AG10803 (cell line): ENCODE results near the gene FOXO1.

Source experiments
- DNase-seq: peaks from one replicate; pipeline ENCODE4 v3.0.0; 2010; ENCODE audit warnings: low read depth
- H3K4me3 ChIP-seq: 2 replicates; pipeline ENCODE4 v1.5.1; 2011; ENCODE audit warnings: mild to moderate bottlenecking, low read length, control low read depth
- TF ChIP-seq, protein P1 (sequence below): conservative IDR thresholded peaks from 2 replicates; pipeline ENCODE4 v1.5.1; 2011; ENCODE audit warnings: mild to moderate bottlenecking, low read length, control low read depth, inconsistent platforms

FOXO1 gene

DNA sequence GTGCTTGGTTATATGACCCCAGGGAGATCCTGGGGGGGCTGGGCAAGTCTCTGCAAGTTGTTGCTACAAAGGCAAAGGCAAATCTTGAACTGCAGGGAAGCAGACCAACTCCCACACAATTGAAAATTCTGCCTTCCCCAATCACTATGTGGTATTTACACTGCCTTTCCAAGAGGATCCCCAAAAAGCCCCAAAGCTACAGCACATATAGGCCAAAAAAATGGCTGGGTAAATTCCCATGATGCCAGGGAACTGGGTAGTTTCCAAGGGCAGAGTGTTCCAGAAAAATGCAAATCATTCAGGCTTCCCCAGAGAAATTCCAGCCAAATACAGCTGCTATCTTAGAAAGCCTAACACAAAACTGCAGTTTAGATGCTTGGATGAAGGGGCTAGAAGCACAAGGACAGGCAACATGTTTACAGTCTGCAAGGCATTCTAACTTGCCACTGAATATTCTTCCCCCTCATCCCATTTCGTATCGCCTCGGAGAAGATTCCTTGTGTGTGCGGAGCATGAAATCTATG lies 6.2 kb downstream of the FOXO1 start:
- DNase-seq = no peak
- TF ChIP-seq, protein P1, sequence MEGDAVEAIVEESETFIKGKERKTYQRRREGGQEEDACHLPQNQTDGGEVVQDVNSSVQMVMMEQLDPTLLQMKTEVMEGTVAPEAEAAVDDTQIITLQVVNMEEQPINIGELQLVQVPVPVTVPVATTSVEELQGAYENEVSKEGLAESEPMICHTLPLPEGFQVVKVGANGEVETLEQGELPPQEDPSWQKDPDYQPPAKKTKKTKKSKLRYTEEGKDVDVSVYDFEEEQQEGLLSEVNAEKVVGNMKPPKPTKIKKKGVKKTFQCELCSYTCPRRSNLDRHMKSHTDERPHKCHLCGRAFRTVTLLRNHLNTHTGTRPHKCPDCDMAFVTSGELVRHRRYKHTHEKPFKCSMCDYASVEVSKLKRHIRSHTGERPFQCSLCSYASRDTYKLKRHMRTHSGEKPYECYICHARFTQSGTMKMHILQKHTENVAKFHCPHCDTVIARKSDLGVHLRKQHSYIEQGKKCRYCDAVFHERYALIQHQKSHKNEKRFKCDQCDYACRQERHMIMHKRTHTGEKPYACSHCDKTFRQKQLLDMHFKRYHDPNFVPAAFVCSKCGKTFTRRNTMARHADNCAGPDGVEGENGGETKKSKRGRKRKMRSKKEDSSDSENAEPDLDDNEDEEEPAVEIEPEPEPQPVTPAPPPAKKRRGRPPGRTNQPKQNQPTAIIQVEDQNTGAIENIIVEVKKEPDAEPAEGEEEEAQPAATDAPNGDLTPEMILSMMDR = no peak
- no peak overlapping the region for H3K4me3 ChIP-seq

- no peak overlapping the region for H3K4me3 ChIP-seq
- DNase-seq = no peak
- TF ChIP-seq, protein P1 = no peak
These were observed 8.5 kb downstream of the FOXO1 start for GRCh38 chr13:40657951-40658350.

DNA sequence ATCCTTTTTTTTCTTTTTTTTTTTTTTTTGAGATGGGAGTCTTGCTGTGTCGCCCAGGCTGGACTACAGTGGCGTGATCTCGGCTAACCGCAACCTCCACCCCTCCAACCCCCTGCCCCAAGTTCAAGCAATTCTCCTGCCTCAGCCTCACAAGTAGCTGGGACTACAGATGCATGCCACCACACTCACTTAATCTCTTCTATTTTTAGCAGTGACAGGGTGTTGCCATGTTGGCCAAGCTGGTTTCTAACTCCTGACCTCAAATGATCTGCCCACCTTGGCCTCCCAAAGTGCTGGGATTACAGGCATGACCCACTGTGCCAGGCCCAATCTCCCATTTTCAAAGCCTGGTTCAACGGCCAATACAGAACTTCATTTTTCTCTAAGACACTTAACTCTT lies 9.1 kb downstream of the FOXO1 start:
- DNase-seq = no peak
- TF ChIP-seq, protein P1 = no peak
- H3K4me3 ChIP-seq = no peak overlapping the region

DNA sequence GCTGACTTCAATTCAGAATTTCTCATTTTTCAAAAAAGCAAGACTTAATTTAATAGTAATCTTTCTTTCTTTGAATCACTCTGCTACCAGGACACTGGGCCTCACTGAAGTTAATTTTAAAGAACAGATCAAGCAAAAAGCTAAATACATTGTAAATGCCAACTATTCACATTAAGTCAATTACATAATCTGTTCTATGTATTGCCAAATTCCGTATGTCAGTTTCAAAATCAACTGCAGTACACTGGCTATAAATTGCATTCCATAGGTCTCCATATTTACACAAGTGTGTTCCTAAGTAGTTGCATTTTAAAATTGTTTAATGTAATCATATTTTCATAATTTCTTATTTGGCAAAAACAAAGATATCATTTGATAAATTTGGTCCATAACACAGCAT lies 10.1 kb downstream of the FOXO1 start:
- TF ChIP-seq, protein P1 = no peak
- no peak overlapping the region for H3K4me3 ChIP-seq
- DNase-seq = no peak

DNA sequence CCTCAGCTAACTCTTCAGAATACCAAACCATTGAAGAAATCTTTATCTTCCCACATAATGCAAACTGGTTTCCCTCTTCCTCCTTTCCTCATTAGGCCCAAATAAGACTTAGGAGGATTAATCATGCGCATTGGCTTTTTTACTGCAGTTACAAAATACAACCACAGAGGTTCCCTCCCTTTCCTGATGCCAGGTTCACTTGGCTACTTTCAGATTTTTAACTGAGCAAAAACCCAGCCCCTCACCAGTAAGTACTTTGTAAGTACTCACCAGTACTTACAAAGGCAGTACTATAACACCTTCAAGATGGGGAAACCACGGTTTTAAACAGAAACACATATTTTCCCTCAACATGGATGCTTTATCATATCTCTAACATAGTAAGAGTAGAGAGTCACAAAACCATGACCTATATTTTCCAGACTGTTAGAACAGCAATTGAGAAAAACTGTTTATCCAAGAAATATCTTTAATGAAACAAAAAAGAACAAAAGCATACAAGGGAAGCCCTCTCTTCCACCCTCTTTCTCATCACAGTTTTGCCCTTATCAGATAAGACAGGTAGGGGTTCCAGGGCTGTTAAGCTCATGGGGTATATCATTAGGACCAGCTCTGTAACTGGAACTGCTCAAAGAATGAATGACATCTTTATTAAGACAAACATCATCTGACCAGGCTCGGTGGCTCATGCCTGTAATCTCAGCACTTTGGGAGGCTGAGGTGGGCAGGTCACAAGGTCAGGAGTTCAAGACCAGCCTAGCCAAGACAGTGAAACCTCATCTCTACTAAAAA lies 12.7 kb downstream of the FOXO1 start:
- peak; percentile 28 for DNase-seq
- no peak overlapping the region for H3K4me3 ChIP-seq
- TF ChIP-seq, protein P1 = no peak; the same call in 1 of the 2 replicates

DNA sequence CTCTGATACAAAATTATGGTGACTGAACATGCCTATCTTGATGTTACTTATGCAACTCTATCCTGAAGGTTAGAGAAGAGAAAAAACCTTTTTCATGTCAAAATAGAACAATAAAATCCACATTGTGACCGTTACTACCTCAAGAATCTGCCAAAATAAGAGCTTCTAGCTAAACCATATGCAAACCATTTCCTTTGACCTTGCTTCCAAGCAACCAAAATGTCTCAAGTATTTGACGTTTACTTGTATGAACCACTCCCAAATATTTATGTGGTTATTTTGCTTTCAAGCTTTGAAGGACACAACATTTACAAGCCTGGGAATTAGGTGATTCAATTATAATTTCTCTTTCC lies 13.9 kb downstream of the FOXO1 start:
- TF ChIP-seq, protein P1 = no peak
- H3K4me3 ChIP-seq = no peak overlapping the region

More for the DNA sequence above, 13.9 kb downstream of the FOXO1 start:
- peak; percentile 60 for DNase-seq
